Activated naive CD4-positive, alpha-beta T cell treated with anti-CD3 and anti-CD28 coated beads, Interleukin-2, amount 10 ng/mL, durations not matched to agents 7 days and 5 days (primary cell): ENCODE results near the gene EMP1.
A peak's percentile ranks its signal among the peaks of the same experiment; 100 is the strongest.

Source experiments
- CTCF ChIA-PET: fragments of 350-600 bp; sonication (Branson Sonifier 250); formaldehyde crosslinking; loops from one replicate; lab custom pipeline; 2021; ENCODE audit warnings: antibody characterized with exemption; lab: Charles Lee
- DNase-seq: peaks from one replicate; pipeline ENCODE4 v3.0.0-alpha.2; 2020
- H3K27ac Mint-ChIP-seq: one replicate; pipeline ENCODE4 v1.8.0; 2021; ENCODE audit warnings: mild to moderate bottlenecking, moderate library complexity, mixed read lengths
- H3K27me3 Mint-ChIP-seq: one replicate; pipeline ENCODE4 v1.8.0; 2021; ENCODE audit warnings: mild to moderate bottlenecking, mixed read lengths
- H3K36me3 Mint-ChIP-seq: one replicate; pipeline ENCODE4 v1.8.0; 2021; ENCODE audit warnings: mixed read lengths
- H3K4me1 Mint-ChIP-seq: one replicate; pipeline ENCODE4 v1.8.0; 2021; ENCODE audit warnings: mixed read lengths
- H3K4me3 Mint-ChIP-seq: one replicate; pipeline ENCODE4 v1.8.0; 2021; ENCODE audit warnings: mild to moderate bottlenecking, moderate library complexity, mixed read lengths
- H3K9me3 Mint-ChIP-seq: one replicate; pipeline ENCODE4 v1.8.0; 2021; ENCODE audit warnings: mixed read lengths

EMP1 gene

DNA sequence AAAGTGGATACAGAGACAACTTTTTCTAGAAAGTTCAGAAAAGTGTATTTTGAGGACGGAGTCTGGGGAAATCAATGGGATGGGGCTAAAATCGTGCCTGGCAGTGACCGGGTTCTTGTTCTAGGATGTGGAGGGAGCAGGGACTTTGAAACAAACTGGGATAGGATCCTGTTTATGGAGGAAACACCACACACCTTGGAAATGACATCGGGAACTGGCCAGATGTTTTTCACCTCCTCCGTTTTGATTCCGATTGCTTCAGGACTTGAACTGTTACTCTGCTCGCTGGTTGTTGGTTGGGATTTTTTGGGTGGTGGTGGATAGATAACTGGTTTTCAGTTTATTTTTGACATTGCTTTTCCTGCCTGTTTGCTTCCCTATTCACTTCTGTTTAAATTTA is 506 bp downstream of the EMP1 start:
- Mint-ChIP-seq H3K27ac (peak overlapping the region; percentile 79), H3K4me1 (peaks cover 74% of the 10 kb centered on the region), H3K36me3 (no peaks in the 10 kb centered on the region), H3K4me3 (peak overlapping the region; percentile 67), H3K9me3 (no peaks in the 10 kb centered on the region), H3K27me3 (peaks cover 73% of the 10 kb centered on the region)
- CTCF ChIA-PET = interaction anchor here (1.3 kb wide), 1 partner anchor 32 kb away, joined by 3 read pairs; no protein-coding TSS in a partner anchor
- DNase-seq = no peak

DNA sequence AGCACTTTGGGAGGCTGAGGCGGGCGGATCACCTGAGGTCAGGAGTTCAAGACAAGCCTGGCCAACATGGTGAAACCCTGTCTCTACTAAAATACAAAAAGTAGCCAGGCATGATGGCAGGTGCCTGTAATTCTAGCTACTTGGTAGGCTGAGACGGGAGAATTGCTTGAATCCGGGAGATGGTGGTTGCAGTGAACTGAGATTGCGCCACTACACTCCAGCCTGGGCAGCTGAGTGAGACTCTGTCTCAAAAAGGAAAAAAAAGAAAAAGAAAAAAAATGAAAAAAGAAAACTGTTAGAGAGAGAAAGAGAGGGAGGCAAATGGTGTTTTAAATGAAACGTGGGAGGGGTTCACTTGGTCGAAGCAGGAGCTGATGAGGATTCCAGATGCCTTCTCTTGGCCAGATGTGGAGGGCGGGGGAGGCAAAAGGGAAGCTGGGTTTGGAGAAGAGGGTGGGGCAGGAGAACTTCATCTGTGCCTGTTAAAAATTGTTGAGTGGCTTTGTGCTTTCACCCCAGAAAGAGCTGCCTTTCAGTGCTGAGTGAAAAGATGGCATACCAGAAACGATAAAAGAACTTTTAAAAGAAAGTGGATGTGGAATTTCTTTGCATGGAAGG is 1.1 kb downstream of the EMP1 start:
- peaks cover 74% of the 10 kb centered on the region for H3K4me1 Mint-ChIP-seq

DNA sequence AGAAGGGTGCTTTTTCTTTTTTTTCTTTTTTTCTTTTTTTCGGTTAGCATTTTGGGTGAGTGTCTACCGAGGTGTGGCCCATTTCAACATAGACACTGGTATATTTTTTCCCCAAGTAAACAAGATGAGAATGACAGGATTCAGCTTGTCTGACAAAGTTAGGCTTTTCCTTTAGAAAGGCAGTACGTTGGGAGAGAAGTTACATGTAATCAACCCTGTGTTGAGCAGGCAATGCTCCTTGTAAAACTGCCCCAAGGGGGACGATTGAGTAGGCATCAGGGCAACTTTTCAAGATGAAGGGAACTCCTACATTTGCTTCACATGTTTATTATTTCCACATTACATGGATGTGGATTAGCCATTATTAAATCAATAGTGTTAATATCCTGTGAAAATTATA is 1.7 kb downstream of the EMP1 start:
- CTCF ChIA-PET = interaction anchor here (0.7 to 1.6 kb wide), 3 partner anchors 13 to 102 kb away, joined by 3 read pairs; no protein-coding TSS in a partner anchor
- H3K9me3 Mint-ChIP-seq = no peaks in the 10 kb centered on the region
- no peak for DNase-seq
- peak overlapping the region; percentile 67 for H3K4me3 Mint-ChIP-seq
- H3K27ac Mint-ChIP-seq = no peak overlapping the region
- H3K27me3 Mint-ChIP-seq = peaks cover 71% of the 10 kb centered on the region
- no peaks in the 10 kb centered on the region for H3K36me3 Mint-ChIP-seq
- peaks cover 74% of the 10 kb centered on the region for H3K4me1 Mint-ChIP-seq

More for the DNA sequence above, 1.1 kb downstream of the EMP1 start:
- H3K36me3 Mint-ChIP-seq = no peaks in the 10 kb centered on the region
- no peak for DNase-seq
- no peaks in the 10 kb centered on the region for H3K9me3 Mint-ChIP-seq
- peaks cover 73% of the 10 kb centered on the region for H3K27me3 Mint-ChIP-seq
- H3K4me3 Mint-ChIP-seq = peak overlapping the region; percentile 67
- H3K27ac Mint-ChIP-seq = peak overlapping the region; percentile 79
- CTCF ChIA-PET = interaction anchor here (0.7 to 1.6 kb wide), 3 partner anchors 14 to 101 kb away, joined by 3 read pairs; no protein-coding TSS in a partner anchor

DNA sequence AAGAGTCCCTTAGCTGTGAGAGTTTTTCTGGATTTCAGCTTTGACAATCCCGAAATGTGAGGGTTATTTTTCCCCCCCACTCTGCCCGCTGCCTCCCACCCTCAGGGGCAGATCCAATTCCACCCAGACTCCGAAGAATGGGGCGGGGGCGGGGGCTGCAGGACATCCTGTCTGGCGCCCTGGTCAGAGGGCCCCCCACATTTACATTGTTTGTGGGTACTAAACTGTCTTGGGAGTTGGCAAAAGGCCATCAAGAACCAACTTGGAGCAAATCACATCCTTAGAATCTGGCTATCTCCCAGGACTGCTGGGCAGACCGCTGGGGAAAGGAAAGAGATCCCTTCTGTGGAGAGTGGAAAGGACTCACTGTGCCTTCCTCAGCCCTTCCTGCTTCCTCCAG is 2.4 kb downstream of the EMP1 start:
- H3K9me3 Mint-ChIP-seq = no peaks in the 10 kb centered on the region
- H3K36me3 Mint-ChIP-seq = no peaks in the 10 kb centered on the region
- H3K4me1 Mint-ChIP-seq = peaks cover 71% of the 10 kb centered on the region
- H3K27ac Mint-ChIP-seq = no peak overlapping the region
- peaks cover 73% of the 10 kb centered on the region for H3K27me3 Mint-ChIP-seq
- CTCF ChIA-PET = interaction anchor here (1.6 kb wide), 1 partner anchor 12 kb away, joined by 3 read pairs; no protein-coding TSS in a partner anchor
- H3K4me3 Mint-ChIP-seq = no peak overlapping the region
- no peak for DNase-seq

DNA sequence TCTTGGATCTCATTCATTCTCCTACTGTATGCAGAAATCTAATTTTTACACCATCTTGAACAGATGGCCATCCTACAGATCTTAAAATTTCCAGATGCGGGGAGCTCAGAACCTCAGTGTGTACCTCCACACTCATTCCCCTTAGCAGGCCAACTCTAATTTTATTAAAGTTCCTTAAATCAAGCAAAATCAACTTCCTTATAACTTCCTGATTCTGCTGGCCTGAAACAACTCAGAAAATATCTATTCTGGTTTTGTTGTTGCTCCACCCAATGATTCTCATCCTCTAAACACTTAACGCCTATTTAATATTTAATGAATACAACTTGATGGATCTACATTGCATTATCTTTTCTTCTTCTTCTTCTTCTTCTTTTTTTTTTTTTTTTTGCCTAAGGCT is 3.1 kb downstream of the EMP1 start:
- H3K36me3 Mint-ChIP-seq = no peaks in the 10 kb centered on the region
- no peak for DNase-seq
- H3K27ac Mint-ChIP-seq = no peak overlapping the region
- H3K4me1 Mint-ChIP-seq = peaks cover 65% of the 10 kb centered on the region
- no peak overlapping the region for H3K4me3 Mint-ChIP-seq
- H3K27me3 Mint-ChIP-seq = peaks cover 76% of the 10 kb centered on the region
- H3K9me3 Mint-ChIP-seq = no peaks in the 10 kb centered on the region
- CTCF ChIA-PET = interaction anchor here (4.6 kb wide), 1 partner anchor 11 kb away, joined by 19 read pairs; no protein-coding TSS in a partner anchor

DNA sequence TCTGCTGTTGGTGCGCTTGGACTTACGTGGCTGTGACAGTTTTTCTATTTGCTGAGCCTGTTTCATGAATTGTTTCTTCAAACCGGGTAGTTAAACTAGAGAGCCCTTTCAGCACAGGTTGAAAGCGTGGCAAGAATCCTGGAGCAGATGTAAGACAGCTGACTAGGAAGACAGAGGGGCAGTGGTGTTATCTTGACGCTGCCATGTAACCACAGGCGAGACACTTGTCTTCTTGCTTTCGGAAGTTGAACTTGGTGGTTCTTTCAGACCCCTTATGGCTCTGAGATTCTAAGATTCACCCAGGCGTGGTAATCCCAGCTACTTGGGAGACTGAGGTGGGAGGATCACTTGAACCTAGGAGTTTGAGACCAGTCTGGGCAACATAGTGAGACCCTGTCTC is 4.3 kb downstream of the EMP1 start:
- no peaks in the 10 kb centered on the region for H3K36me3 Mint-ChIP-seq
- H3K4me1 Mint-ChIP-seq = peaks cover 57% of the 10 kb centered on the region
- no peaks in the 10 kb centered on the region for H3K9me3 Mint-ChIP-seq
- no peak overlapping the region for H3K27ac Mint-ChIP-seq
- CTCF ChIA-PET = interaction anchor here (4.6 kb wide), 1 partner anchor 10 kb away, joined by 19 read pairs; no protein-coding TSS in a partner anchor
- DNase-seq = no peak
- H3K27me3 Mint-ChIP-seq = peaks cover 82% of the 10 kb centered on the region
- no peak overlapping the region for H3K4me3 Mint-ChIP-seq

DNA sequence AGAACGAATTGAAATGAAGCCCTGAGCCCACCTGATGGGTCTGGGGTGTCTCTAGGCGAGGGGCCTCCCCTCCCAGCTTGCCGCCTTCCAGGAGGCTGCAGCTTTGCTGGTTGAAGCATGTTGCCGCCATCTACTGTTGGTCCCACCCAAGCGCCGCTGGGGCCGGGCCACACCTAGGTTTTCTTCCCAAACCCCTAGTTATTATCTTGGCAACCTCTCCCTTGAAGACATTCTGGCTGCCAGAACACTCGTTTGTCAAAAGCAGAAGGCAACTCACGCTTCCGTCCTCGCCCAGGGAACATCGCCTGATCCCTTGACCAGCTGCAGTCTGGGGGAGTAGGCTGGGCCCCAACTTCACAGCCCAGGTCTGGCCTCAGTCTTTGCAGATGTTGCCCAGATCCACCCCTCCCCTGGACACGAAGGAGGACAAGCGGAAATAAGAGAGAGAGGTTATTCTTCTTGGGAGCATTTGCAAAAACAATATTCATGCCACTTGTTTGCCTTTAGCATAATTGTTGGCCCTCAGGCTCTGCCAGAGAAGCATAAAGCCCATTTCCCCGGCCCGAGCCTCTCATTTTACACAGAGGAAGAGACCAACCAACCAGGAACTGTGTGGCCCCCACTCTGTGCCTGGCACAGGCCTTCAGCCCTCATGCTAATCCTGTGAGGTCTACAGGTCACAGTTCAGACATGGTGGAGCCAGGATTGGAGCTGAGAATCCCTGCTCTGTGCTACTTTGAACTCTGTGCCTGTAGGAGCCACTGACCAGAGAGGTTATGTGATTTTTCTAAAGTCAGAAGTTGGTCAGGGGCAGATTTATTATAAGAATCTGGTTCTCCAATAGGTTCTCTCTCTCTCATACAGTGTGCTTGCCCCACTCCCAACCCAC is 6.8 kb downstream of the EMP1 start:
- Mint-ChIP-seq H3K27ac (no peak overlapping the region), H3K4me3 (no peak overlapping the region), H3K36me3 (no peaks in the 10 kb centered on the region), H3K27me3 (peaks cover 78% of the 10 kb centered on the region), H3K4me1 (peaks cover 47% of the 10 kb centered on the region), H3K9me3 (no peaks in the 10 kb centered on the region)
- DNase-seq = peak; percentile 38
- CTCF ChIA-PET = interaction anchor here (1.2 to 4.6 kb wide), 2 partner anchors 8 to 103 kb away, joined by 4 to 19 read pairs; no protein-coding TSS in a partner anchor

DNA sequence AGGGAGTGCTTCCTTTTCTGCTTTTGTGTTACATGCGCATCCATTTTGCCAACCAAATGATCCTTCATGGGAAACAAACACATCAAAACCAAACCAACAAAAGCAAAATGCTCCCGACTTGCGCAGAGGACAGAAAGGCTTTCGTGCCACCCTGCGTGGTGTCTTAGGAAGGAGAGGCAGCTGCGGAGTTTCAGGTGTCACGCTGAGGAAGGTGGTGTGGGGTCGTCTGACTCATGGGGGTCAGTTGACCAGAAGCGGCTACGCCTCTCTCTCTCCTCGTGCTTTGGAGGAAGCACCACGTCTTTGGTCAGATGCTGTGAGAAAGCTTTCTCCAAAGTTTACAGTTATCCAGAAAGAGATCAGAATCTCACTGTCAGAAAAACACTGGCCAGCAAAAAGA is 7.9 kb downstream of the EMP1 start:
- CTCF ChIA-PET = interaction anchor here (4.6 kb wide), 1 partner anchor 7 kb away, joined by 19 read pairs; no protein-coding TSS in a partner anchor
- Mint-ChIP-seq H3K9me3 (no peaks in the 10 kb centered on the region), H3K4me3 (no peak overlapping the region), H3K36me3 (no peaks in the 10 kb centered on the region), H3K27ac (no peak overlapping the region), H3K4me1 (peaks cover 46% of the 10 kb centered on the region), H3K27me3 (peaks cover 75% of the 10 kb centered on the region)
- no peak for DNase-seq

DNA sequence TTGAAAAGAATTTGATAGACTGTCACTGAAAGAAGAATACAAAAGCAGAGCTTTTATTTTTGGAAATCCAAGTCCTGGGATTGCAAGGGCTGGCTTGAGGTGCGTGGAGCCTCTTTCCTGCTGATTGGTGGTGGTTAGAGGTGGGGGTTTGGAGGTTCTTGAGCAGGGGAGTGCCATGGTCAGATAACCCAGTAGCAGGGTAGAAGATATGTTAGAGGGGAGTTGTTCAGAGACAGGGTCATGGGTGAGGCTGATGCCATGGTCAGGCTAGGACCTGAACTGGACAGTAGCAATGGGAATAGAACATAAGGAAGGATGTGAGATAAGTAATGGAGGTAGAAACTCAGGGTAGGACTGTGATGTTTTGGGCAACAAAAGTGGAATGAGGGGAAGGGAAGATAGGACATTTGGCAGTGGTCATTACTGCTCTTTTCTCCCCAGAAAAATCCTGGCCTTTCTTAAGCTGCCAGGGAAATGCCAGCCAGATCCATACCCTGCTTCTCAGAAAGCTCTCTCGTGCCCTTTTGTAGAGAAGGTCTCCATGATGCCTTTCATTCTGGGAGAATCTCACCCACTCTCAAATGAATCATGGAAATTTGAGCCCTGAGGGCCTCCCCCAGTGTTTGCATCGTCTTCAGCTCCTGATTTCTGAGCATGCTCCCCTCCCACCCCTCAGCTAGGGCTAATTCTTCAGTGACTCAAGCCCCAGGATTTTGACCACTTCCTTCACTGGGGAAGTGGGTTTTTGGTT is 9.5 kb downstream of the EMP1 start:
- Mint-ChIP-seq H3K27me3 (peaks cover 63% of the 10 kb centered on the region), H3K36me3 (no peaks in the 10 kb centered on the region), H3K9me3 (no peaks in the 10 kb centered on the region), H3K27ac (peak overlapping the region; percentile 35), H3K4me3 (no peak overlapping the region), H3K4me1 (peaks cover 33% of the 10 kb centered on the region)
- CTCF ChIA-PET = interaction anchor here (0.7 to 10.1 kb wide), 5 partner anchors 12 to 289 kb away, joined by 3 to 116 read pairs (median 4); partner anchors contain the start of gene GSG1
- DNase-seq = peak; percentile 31

DNA sequence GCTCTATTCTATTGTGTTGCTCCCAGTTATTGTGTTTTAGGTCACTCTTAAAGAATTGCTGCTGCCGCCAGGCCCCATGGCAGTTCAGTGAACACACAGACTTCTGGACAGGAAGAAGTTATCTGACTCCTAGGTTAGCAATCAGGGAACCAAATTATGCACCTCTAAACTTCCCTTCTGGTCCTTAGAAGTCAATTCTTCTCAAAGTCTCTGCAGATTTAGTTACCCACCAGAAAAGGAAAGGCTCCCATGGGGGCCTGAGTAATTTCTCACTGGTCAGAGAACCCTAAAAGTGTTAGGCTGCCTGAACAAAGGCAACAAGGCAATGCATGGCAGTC is 10.0 kb downstream of the EMP1 start:
- H3K4me3 Mint-ChIP-seq = no peak overlapping the region
- H3K4me1 Mint-ChIP-seq = peaks cover 30% of the 10 kb centered on the region
- peaks cover 57% of the 10 kb centered on the region for H3K27me3 Mint-ChIP-seq
- H3K36me3 Mint-ChIP-seq = no peaks in the 10 kb centered on the region
- CTCF ChIA-PET = interaction anchor here (1.0 to 10.1 kb wide), 3 partner anchors 106 to 290 kb away, joined by 3 to 116 read pairs (median 6); partner anchors contain the start of gene GSG1
- H3K27ac Mint-ChIP-seq = no peak overlapping the region
- DNase-seq = no peak
- no peaks in the 10 kb centered on the region for H3K9me3 Mint-ChIP-seq

DNA sequence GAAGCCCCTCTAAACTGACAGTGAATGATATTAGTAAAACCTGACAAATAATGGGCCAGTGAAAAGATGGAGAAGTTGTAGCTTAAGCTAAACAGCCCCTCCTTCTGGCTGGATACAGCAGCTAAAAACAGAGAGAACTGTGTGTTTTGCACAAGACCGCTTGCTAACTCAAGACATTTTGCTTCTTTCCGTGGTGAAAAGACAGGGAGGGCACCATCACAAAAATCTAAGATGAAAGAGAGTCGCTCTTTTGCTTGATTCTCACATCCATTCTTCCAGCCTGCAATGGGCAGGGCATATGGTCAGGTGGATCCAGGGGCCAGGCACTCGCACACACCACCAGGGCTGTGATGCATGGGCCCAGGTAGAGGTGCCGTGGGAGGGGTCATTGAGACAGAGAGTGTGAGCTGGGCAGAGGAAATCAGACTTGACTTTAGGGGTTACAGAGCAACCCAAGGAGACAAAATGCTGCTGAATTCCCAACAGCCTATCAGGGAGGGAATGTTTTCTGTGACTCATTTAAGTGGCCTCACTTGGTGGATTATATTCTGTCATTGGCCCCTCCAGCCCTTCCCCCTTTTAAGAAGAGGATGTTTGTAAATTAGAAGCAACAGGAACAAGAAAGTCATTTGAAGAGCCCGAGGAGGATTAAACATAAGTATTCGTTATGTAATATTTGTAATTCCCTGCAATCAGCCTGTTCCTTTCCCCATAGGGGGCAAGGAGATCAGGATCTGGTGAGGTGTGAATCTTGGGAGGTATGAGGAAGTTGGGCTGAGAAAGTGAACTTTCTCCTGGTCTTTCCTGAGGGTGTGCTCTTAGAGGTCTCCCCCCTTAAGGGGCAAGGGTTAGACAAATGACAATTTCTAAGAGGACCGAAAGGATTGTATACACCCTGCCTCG is 12.3 kb downstream of the EMP1 start:
- H3K4me1 Mint-ChIP-seq = peaks cover 48% of the 10 kb centered on the region
- H3K27ac Mint-ChIP-seq = no peak overlapping the region

DNA sequence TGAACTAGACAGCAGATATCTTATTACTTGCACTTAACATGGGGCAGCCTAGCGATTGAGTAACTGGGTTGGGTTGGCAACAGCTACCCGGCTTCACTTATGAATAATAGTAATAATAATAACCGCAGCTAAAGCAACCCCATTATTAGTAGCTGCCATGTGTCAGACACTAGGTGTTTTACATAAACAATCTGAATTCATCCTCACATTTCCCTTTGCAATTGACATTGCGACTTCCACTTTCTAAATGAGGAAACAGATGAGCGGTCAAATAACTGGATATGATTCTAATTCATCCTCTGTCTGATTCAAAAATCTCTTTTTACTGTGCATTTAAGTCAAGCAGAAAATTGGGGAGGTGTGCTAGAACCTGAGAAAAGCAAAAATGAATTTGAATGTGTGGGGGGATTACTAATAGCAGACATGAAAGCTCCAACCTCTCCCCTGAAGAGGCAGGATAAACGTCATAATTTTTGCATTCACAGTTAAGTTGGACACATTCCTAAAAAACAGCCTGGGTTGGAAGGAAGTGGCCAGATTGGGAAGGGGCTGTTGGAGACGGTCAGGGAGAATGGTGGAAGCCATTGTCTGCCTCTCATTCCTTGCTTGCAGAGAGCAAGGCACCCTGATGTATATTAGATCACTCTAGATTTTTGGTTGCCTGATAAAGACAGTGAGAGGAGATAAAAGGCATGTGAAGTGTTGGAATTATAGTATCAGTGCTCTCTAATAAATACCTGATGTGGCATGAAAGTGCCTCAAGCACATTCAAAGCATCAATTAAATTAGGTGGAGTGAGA is 13.1 kb downstream of the EMP1 start:
- no peak overlapping the region for H3K27ac Mint-ChIP-seq
- CTCF ChIA-PET = interaction anchor here (0.8 to 10.1 kb wide), 10 partner anchors 8 to 422 kb away, joined by 3 to 116 read pairs (median 4); partner anchors contain the start of gene GSG1
- no peak overlapping the region for H3K4me3 Mint-ChIP-seq
- peaks cover 29% of the 10 kb centered on the region for H3K27me3 Mint-ChIP-seq
- no peaks in the 10 kb centered on the region for H3K9me3 Mint-ChIP-seq
- DNase-seq = no peak
- H3K36me3 Mint-ChIP-seq = peaks cover 1% of the 10 kb centered on the region
- H3K4me1 Mint-ChIP-seq = peaks cover 49% of the 10 kb centered on the region

More for the DNA sequence above, 12.3 kb downstream of the EMP1 start:
- peaks cover 37% of the 10 kb centered on the region for H3K27me3 Mint-ChIP-seq
- no peaks in the 10 kb centered on the region for H3K9me3 Mint-ChIP-seq
- CTCF ChIA-PET = interaction anchor here (0.8 to 10.1 kb wide), 14 partner anchors 7 to 419 kb away, joined by 3 to 116 read pairs (median 4); partner anchors contain the start of gene GSG1
- H3K4me3 Mint-ChIP-seq = no peak overlapping the region
- no peak for DNase-seq
- peaks cover 1% of the 10 kb centered on the region for H3K36me3 Mint-ChIP-seq
